Tibial artery (tissue), 4 donors: ENCODE measurements around the gene RAD18.

Source experiments
- DNase-seq, 2 donors: peaks; one replicate each; pipeline ENCODE4 v3.0.0-alpha.2; 2019
- H3K27ac ChIP-seq, 2 donors: fragments of 200-600 bp; sonication (generic) in 1 of 2; 1 replicate in 1 of 2; 2 replicates in 1 of 2; pipeline ENCODE4 v1.5.1; 2018 to 2019; ENCODE audit warnings: mild to moderate bottlenecking in 1 of 2
- H3K27me3 ChIP-seq, 2 donors: fragments of 200-600 bp; sonication (generic) in 1 of 2; one replicate each; pipeline versions ENCODE4 v1.5.1 to v1.6.0; 2016 to 2019
- H3K36me3 ChIP-seq, 3 donors: fragments of 200-600 bp; sonication (generic) in 2 of 3; one replicate each; pipeline ENCODE4 v1.5.1; 2016 to 2019; ENCODE audit warnings: mild to moderate bottlenecking in 2 of 3
- H3K4me1 ChIP-seq, 4 donors: fragments of 200-600 bp; sonication (generic) in 2 of 4; 1 replicate in 3 of 4; 2 replicates in 1 of 4; pipeline ENCODE4 v1.5.1; 2016 to 2019
- H3K4me3 ChIP-seq, 2 donors: fragments of 200-600 bp; sonication (generic) in 1 of 2; 1 replicate in 1 of 2; 2 replicates in 1 of 2; pipeline ENCODE4 v1.5.1; 2018 to 2019; ENCODE audit warnings: mild to moderate bottlenecking in 2 of 2
- H3K9me3 ChIP-seq, 3 donors: fragments of 200-600 bp; sonication (generic) in 1 of 3; one replicate each; pipeline ENCODE4 v1.5.1; 2016 to 2019
- CTCF ChIP-seq, 2 experiments: fragments of 200-600 bp in 1 of 2; fragments of 450-650 bp in 1 of 2; IDR thresholded peaks; one replicate each; pipeline ENCODE4 v1.5.1; 2017 to 2019; ENCODE audit warnings: antibody characterized with exemption in 2 of 2, mild to moderate bottlenecking in 1 of 2, moderate library complexity in 1 of 2
- intact Hi-C: fragments of 100-400 bp; cut with DNase I; formaldehyde crosslinking; loops from one replicate; pipeline ENCODE4 v1.15.0; 2023; ENCODE audit warnings: low total_unique reads

The RAD18 gene

GRCh38 chr3:8993331-8993730 is 30.1 kb upstream of the RAD18 start:
- intact Hi-C loops: no loop called here
- Histone ChIP-seq H3K27ac (no peak overlapping the region), H3K27me3 (no peaks in the 10 kb centered on the region)

DNA sequence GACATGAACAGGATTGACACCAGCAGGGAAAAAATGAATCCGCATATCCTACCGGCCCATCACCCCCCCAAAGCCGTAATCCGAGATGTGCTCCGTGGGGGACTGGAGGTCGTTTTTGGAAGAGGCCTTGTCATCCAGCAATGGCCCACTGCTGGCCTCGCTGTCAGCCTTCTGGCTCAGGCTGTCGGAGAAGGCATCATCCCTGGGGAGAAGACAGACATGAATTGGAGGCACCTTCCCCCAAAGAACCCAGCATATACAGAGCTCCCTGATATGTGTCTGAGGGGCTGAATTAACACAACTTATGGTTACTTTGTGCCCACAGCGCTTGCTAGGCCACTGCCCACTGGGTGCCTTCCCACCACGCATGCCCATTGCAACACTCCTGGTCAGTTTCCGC is 29.6 kb upstream of the RAD18 start:
- intact Hi-C loops: no loop called here
- no peak for DNase-seq
- H3K27me3 ChIP-seq: no peaks in the 10 kb centered on the region
- no peak for TF ChIP-seq CTCF (IDR thresholded peaks at IDR 0.05)
- no peaks in the 10 kb centered on the region for H3K36me3 ChIP-seq
- H3K27ac ChIP-seq: no peak overlapping the region
- no peak overlapping the region for H3K4me3 ChIP-seq
- H3K9me3 ChIP-seq: no peaks in the 10 kb centered on the region
- H3K4me1 ChIP-seq: peaks cover 0 to 9% (median under 1%) of the 10 kb centered on the region in 4 donors

More at GRCh38 chr3:8993331-8993730, 30.1 kb upstream of the RAD18 start:
- DNase-seq: no peak
- no peak for TF ChIP-seq CTCF (IDR thresholded peaks at IDR 0.05)
- Histone ChIP-seq H3K9me3 (no peaks in the 10 kb centered on the region), H3K36me3 (no peaks in the 10 kb centered on the region), H3K4me3 (no peak overlapping the region), H3K4me1 (peaks cover 0 to 9% (median 0%) of the 10 kb centered on the region in 4 donors)

DNA sequence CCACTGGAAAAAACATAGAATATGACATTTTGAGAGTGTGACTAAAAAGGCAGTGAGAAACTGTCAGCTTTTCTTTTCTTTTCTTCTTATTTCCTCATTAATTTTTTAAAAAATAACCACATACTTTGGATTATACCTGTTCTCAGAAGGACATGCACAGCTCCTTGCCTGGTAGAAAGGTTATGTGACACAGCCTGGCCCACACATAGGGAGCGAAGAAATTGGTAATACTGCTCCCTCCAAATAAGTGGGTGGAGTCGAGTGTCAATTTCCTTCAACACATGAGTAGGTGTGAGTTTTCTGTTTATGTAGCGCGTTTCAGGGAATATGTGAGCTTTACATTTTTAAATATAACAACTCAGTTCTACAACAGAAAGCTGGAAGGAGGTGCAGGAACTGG is 28.9 kb upstream of the RAD18 start:
- Histone ChIP-seq H3K4me3 (no peak overlapping the region), H3K27ac (no peak overlapping the region), H3K9me3 (no peaks in the 10 kb centered on the region), H3K27me3 (peaks cover 0 to 3% of the 10 kb centered on the region in 2 donors), H3K4me1 (peaks cover 0 to 8% (median 1%) of the 10 kb centered on the region in 4 donors), H3K36me3 (no peaks in the 10 kb centered on the region)
- DNase-seq: no peak
- TF ChIP-seq CTCF (IDR thresholded peaks at IDR 0.05): no peak
- intact Hi-C loops: no loop called here

GRCh38 chr3:8990266-8991215 is 27.3 kb upstream of the RAD18 start:
- no peaks in the 10 kb centered on the region for H3K36me3 ChIP-seq
- H3K4me1 ChIP-seq: peaks cover 0 to 3% (median 0%) of the 10 kb centered on the region in 4 donors
- peaks cover 0 to 5% of the 10 kb centered on the region in 2 donors for H3K27me3 ChIP-seq
- no peaks in the 10 kb centered on the region for H3K9me3 ChIP-seq
- H3K4me3 ChIP-seq: no peak overlapping the region
- intact Hi-C loops: no loop called here
- H3K27ac ChIP-seq: no peak overlapping the region
- no peak for TF ChIP-seq CTCF (IDR thresholded peaks at IDR 0.05)
- DNase-seq: no peak

- Histone ChIP-seq H3K4me3 (no peak overlapping the region), H3K27ac (no peak overlapping the region), H3K4me1 (peaks cover 0 to 3% (median 0%) of the 10 kb centered on the region in 4 donors), H3K27me3 (peaks cover 0 to 5% of the 10 kb centered on the region in 2 donors), H3K9me3 (no peaks in the 10 kb centered on the region), H3K36me3 (no peaks in the 10 kb centered on the region)
- intact Hi-C loops: loop anchor here (5.0 kb wide), 2 partner anchors 78 to 313 kb away; no protein-coding TSS in a partner anchor
- TF ChIP-seq CTCF (IDR thresholded peaks at IDR 0.05): no peak
- no peak for DNase-seq
Observed at GRCh38 chr3:8988791-8989558, 25.7 kb upstream of the RAD18 start.
